Stimulated activated naive CD8-positive, alpha-beta T cell treated with anti-CD3 and anti-CD28 coated beads, Interleukin-15, Interleukin-2, amounts not matched to agents 100 U/mL and 50 U/mL, for 24 hours (primary cell): ENCODE measurements around the gene PAX5.

ENCODE experiments used
- ATAC-seq: fragments of 150-1000 bp; cut with Tn5 transposase; one replicate; pipeline ENCODE4 v1.10.0; 2021
- DNase-seq: peaks from one replicate; pipeline ENCODE4 v3.0.0; 2021

PAX5 gene

GRCh38 chr9:37037503-37038301, 3.6 kb upstream of the PAX5 start:
- ATAC-seq: no peak
- DNase-seq: peak; percentile 42

- DNase-seq (peak; percentile 51), ATAC-seq (no peak)
Measured at GRCh38 chr9:37036776-37037502, 2.9 kb upstream of the PAX5 start.

GRCh38 chr9:37036371-37036775, 2.3 kb upstream of the PAX5 start:
- ATAC-seq (no peak), DNase-seq (peak; percentile 35)

DNA sequence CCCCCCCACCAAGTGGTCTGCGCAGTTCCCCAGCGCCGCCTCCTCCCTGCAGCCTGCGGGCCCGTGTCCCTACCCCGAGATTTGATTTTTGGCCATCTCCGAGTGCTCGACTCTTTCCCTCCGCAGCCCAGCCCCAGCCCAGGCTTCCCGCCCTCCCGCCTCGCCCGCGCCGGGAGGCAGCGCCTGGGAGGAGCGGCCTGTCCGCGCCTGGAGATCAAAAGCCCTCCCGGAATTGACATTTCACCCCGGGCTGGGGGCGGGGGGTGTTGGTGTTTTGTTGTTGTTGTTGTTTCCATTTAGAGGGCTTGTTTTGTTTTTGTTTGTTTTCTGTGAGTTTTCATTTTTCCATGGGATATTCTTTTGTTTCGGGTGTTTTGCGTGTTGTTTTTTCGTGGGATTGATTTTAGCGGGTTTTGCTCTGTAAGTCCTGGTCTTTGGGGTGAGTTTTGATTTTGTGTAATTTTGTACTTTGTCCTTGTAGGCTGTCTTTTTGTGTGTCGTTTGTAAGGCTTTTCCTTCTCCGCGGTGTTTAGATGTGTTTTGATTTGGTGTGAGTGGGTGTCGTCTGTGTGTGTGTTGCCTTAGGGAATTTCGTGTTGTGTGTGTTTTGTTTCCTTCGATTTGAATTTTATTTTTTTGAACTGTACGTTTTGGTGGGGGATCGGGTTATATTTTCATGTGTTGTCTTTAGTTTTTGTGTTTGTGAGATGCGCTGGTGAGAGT, 1.7 kb upstream of the PAX5 start:
- ATAC-seq (no peak), DNase-seq (no peak)

DNA sequence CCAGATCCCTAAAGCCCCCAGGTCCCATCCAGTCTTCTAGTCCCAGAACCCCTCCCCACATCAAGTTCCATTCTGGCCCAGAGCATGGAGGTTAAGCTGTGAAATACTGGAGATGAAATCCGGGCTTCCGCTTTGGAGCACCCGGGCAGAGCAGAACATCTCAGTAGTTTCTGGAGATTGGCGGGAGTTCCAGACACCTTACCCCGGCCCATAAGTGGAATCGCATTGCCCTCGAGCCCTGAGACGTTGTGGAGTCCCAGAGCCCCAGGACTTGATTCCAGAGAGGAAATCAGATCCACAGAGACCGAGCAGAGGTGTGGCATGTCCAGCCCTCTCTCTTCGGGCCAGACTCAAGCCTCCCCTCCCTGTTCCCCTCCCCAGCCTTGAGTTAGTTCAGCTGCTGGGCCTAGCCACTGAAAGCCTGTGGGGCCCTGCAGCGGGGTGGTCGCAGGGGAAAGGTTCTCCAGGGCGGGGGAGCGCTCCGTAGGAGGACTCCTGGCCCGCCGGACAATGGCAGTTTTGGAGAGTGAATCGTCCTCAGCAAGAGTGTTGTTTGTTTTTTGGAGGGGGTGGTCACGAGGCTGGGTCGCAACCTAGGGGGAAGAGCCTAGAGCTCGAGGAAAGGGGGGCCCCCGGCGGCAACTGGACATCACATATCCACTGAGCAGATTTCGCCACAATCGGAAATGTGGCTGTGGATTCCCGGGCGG, 1.0 kb upstream of the PAX5 start:
- no peak for DNase-seq
- ATAC-seq: no peak

- DNase-seq: peak; percentile 61
- ATAC-seq: peak; percentile 50
Measured at GRCh38 chr9:37034305-37034937, 353 bp upstream of the PAX5 start.

DNA sequence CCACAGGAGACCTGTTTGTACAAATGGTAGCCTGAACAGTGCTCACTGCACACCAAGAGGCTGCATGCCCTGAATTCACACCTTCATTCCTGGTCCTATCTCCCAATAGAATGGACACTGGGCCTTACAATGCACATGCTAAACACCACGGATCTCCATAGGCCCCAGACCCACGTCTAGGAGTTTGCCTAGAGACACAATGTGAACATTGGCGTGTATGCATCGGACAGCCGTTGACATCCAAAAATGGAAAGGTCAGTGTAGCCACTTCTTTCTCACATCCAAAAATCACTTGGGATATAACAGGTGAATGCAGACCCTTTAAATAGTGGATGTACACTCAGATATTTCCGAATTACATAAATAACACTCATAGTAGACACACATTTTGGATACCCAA, 927 bp downstream of the PAX5 start:
- ATAC-seq: no peak
- no peak for DNase-seq

- ATAC-seq (no peak), DNase-seq (no peak)
Measured at GRCh38 chr9:37032713-37033112, 1.4 kb downstream of the PAX5 start.

DNA sequence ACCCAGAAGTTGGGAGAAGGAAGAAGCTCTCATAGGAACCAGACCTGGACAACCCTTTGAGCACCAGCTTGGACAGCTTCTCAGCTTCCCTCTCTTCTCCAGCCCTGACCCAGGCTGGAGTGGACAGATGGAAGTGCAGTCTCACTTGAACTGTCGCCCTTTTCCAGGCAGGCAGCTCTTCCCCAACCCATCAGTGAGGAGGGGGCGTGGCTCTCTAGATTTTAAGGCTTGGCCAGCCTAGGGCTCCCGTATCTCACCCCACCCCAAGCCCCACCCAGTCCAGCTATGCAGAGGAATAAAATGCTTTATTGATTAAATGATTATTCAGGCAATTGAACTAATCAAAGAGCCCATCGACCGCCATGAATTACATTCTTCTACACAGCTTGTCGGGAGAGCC, 2.2 kb downstream of the PAX5 start:
- DNase-seq: no peak
- no peak for ATAC-seq

GRCh38 chr9:37031081-37031480, 3.0 kb downstream of the PAX5 start:
- DNase-seq (no peak), ATAC-seq (no peak)

GRCh38 chr9:37030611-37030939, 3.5 kb downstream of the PAX5 start:
- ATAC-seq (no peak), DNase-seq (no peak)

GRCh38 chr9:37029776-37030610, 4.1 kb downstream of the PAX5 start:
- no peak for DNase-seq
- no peak for ATAC-seq

DNA sequence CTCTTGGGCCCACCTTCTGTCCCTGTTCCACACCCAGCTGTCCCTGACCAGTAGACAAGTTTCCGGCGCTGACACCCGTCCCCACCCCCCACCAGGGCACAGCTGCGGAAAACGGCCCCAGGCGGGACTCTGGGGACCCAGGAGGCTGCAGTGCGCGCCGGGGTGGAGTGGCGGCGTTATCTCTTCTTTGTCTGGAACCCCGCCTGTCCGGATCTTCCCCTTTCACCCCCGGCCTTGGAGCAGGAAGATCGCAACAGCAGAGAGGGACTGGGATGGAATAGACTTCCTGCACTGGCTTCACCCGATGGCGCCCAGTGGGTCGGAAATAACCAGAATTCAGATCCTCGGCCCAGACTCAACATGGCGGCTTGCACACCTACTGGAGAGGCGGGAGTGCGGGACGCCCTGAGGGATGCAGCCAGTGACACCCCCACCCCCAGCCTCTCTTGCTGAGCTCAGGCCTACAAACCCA, 4.7 kb downstream of the PAX5 start:
- no peak for DNase-seq
- no peak for ATAC-seq

- DNase-seq (no peak), ATAC-seq (no peak)
Measured at GRCh38 chr9:37028420-37029031, 5.5 kb downstream of the PAX5 start.

DNA sequence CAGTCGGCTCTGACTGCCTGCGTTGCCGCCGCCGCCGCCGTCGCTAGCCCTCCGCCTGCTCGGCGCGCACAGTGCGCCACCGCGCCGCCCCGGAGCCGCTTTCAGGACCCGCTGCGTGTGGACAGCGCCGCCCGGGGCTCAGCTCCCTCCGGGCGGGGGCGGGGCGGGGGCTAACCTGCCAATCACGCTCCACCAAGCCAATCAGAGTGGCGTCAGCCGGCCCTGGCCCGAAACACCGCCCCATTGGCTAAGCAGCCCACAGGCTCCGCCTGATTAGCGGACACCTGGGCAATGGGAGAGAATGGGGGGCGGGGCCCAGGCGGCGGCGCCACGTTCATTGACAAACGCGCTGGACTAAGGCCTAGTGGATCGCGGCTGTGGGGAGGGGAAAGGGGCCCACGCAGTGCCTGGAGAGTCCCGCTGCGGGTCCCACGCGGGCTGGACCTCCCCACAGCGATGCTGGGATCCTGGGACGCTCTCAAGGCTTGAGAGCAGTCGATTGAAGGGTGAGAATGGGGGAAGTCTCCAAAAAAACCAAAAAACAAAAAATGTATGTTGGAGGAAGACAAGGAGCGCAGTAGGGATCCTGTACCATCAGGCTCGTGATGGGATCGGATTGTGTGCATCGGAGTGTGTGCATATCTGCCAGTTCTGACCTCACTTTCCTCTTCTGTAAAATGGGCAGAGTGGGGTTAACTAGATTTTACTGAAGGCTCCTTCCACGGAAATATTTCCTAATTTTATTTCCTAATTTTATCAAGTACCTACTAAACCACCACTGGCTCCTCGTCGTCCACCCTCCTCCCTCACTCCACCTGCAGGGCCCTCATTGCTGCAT, 6.3 kb downstream of the PAX5 start:
- DNase-seq (peak; percentile 94), ATAC-seq (peak; percentile 95)

DNA sequence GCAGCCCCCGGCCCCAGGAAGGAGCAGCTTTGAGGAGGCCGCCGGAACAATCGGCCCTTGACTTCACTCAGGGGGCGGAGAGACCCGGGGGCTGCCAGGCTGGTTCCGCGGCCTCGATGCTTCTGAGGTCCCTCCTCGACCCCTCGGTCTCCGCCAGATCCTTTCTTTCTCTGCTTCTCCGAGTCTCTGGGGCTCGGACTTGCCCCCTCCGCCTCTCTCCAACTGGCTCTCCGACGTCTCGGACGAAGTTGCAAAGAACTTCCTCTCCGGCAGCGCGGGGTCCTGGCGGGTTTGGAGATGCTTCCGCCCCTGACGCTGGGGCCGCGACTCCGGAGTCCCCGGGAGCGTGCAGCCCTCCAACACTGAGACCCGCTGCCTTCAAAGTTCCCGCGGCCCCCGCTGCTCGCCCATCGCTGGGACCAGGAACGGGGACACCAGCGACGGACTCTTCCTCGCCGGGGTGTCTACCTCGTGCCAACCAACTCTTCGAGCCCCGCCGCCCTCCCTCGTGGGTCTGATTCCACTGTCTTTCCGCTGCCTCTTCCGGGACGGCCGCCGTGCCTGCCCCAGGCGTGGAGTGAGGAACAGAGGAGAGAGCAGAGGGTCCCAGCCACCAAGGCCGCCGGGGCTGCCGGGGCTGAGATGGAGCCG, 7.0 kb downstream of the PAX5 start:
- no peak for ATAC-seq
- DNase-seq: no peak

DNA sequence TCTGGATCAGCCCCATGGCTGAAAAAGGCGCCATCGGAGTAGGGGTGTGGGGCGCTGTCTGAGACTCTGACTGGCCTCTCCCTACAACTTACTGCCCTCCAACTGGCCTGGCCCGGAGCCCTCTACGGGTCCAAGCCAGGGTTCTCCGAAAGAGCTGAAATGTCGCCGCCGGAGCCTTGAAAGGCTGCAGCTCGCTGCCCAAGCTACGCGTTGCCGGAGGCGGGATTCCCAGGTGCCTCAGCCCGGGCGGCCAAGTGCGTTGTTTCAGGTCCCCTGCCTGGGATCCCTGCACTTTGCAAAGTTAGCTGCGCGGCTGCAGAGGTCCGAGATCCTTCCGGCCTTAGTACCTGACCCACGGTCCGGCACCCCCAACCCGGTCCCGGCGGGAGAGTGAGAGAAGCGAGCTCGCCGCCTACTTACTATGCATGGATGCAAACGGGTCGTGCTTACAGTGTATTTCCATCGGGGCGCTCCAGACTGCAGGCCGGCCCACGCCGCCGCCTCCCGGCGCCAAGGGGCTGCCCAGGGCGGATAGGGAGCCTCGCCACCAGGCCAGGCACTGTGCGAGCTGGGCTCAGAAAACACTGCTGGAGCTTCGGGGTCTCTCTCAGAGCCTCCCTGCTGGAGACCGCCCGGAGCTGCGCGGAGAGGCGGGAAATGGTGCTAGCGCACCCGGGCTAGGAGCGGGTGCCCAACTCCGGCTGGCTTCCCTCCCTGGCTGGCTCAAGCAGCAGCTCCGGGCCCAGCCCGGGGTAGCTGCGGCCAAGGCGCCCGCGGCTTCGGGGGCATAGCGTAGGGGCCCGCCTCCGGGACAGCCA, 7.7 kb downstream of the PAX5 start:
- ATAC-seq: no peak
- no peak for DNase-seq

DNA sequence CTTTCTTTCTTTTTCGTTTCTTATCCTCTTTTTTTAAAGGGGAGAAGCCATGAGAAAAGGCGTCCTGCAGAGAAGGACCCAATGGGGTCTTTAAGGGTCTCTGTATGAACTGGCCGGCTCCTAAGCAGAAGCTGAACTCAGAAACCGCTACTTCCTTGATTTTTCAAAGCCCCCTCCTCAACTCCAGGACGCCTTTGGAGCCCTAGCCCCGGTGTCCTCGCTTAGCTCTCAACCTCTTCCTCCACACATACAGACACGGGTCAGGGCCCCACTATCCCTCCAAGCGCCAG, 8.3 kb downstream of the PAX5 start:
- ATAC-seq (no peak), DNase-seq (no peak)
